ENCODE measurements around the gene SOCS1.

- TF ChIP-seq POLR2A (IDR thresholded peaks at IDR 0.05; ENCODE audit: low read depth, low read length) (peak; percentile 1; the same call in 1 of the 2 replicates), POLR2AphosphoS5 (IDR thresholded peaks at IDR 0.05; ENCODE audit: low read depth, low read length) (no peak; the same call in 1 of the 2 replicates)
These were observed 3.5 kb downstream of the SOCS1 start for GRCh38 chr16:11252482-11252931.

All from GM12892 (cell line).